T-cell (primary cell): ENCODE results near the gene GNG4. TPM values are rescaled to one million over a fixed set of nuclear protein-coding genes. Genes with fewer than 3 reads are reported as not detected.

Source experiments
- ATAC-seq, 4 experiments: fragments of 200-7000 bp in 3 of 4; fragments of 150-1000 bp in 1 of 4; cut with Tn5 transposase; replicated peaks in 1 of 4; 1 replicate in 3 of 4; 2 replicates in 1 of 4; pipeline ENCODE4 v1.10.0; 2021; ENCODE audit warnings: moderate library complexity in 3 of 4, mild to moderate bottlenecking in 2 of 4, moderate number of reproducible peaks in 1 of 4
- CTCF ChIA-PET, 2 donors: fragments of 300-600 bp; sonication (Branson Sonifier 250); formaldehyde crosslinking; loops; one replicate each; lab custom pipeline; 2022; ENCODE audit warnings: antibody characterized with exemption in 2 of 2; lab: Charles Lee
- POLR2A ChIA-PET, 2 donors: fragments of 300-600 bp; sonication (Branson Sonifier 250); formaldehyde crosslinking; loops; one replicate each; lab custom pipeline; 2022; ENCODE audit warnings: antibody characterized with exemption in 2 of 2; lab: Charles Lee
- DNase-seq, 35 experiments: peaks; one replicate each; pipeline versions ENCODE4 v3.0.0 to v3.0.0-alpha.2; 2013 to 2023
- H3K27ac ChIP-seq: one replicate; pipeline ENCODE4 v1.5.1; 2013; ENCODE audit warnings: low read length
- H3K27me3 ChIP-seq, 2 experiments: replicated peaks in 1 of 2; 1 replicate in 1 of 2; 2 replicates in 1 of 2; pipeline versions ENCODE4 v1.6.1 to v1.7.0; 2013; ENCODE audit warnings: low read length in 1 of 2, mixed read lengths in 1 of 2; ENCODE audit not compliant: control insufficient read depth in 2 of 2, insufficient read depth in 2 of 2; ENCODE audit errors: extremely low read depth in 1 of 2
- H3K36me3 ChIP-seq, 2 donors: 1 replicate in 1 of 2; 2 replicates in 1 of 2; pipeline versions ENCODE4 v1.6.1 to v1.7.0; 2013; ENCODE audit warnings: low read length in 1 of 2; ENCODE audit not compliant: control insufficient read depth in 2 of 2, insufficient read depth in 1 of 2; ENCODE audit errors: extremely low read depth in 1 of 2
- H3K4me1 ChIP-seq, 2 experiments: 1 replicate in 1 of 2; 2 replicates in 1 of 2; pipeline versions ENCODE4 v1.6.1 to v1.7.0; 2013; ENCODE audit warnings: low read length in 2 of 2, mixed read lengths in 1 of 2; ENCODE audit not compliant: insufficient read depth in 2 of 2, control insufficient read depth in 1 of 2; ENCODE audit errors: extremely low read depth in 1 of 2
- H3K4me3 ChIP-seq, 2 donors: 1 replicate in 1 of 2; 2 replicates in 1 of 2; pipeline versions ENCODE4 v1.5.1 to v1.7.0; 2013; ENCODE audit warnings: mild to moderate bottlenecking in 2 of 2, low read length in 1 of 2, moderate library complexity in 1 of 2; ENCODE audit not compliant: control insufficient read depth in 1 of 2; ENCODE audit errors: extremely low read depth in 1 of 2
- H3K9me3 ChIP-seq: 2 replicates; pipeline ENCODE4 v1.7.0; 2013
- H3K27ac Mint-ChIP-seq, 2 donors: one replicate each; pipeline ENCODE4 v1.8.0; 2020 to 2021; ENCODE audit warnings: mild to moderate bottlenecking in 2 of 2, mixed read lengths in 2 of 2
- H3K27me3 Mint-ChIP-seq, 2 donors: one replicate each; pipeline ENCODE4 v1.8.0; 2021 to 2022; ENCODE audit warnings: mixed read lengths in 2 of 2
- H3K36me3 Mint-ChIP-seq: one replicate; pipeline ENCODE4 v1.8.0; 2021; ENCODE audit warnings: mixed read lengths
- H3K4me1 Mint-ChIP-seq, 3 donors: one replicate each; pipeline ENCODE4 v1.8.0; 2020 to 2022; ENCODE audit warnings: mixed read lengths in 3 of 3, mild to moderate bottlenecking in 1 of 3
- H3K4me3 Mint-ChIP-seq, 3 donors: one replicate each; pipeline ENCODE4 v1.8.0; 2020 to 2022; ENCODE audit warnings: mild to moderate bottlenecking in 3 of 3, mixed read lengths in 3 of 3, moderate library complexity in 3 of 3
- H3K9me3 Mint-ChIP-seq, 3 donors: one replicate each; pipeline ENCODE4 v1.8.0; 2020 to 2022; ENCODE audit warnings: mixed read lengths in 3 of 3
- whole genome bisulfite sequencing: methylation state at CpG from one replicate; pipeline ENCODE4 v1.1.5; 2013; ENCODE audit warnings: missing lambda C conversion rate; ENCODE audit not compliant: insufficient coverage; 5-methylcytosine and 5-hydroxymethylcytosine counted together
- total RNA-seq, 35 experiments: library from RNA in 6 of 35; stranded (reverse) in 6 of 35; fragments of 120-200 nt in 1 of 35; gene quantifications; one replicate each; pipeline versions ENCODE4 v1.2.1 to v1.2.4 and lab custom pipeline; 2013 to 2026

The GNG4 gene
- total RNA-seq, 5 donors from 2014 or later (not counting 1 experiment from before 2014, with no cell fraction given): 0.07 to 0.29 (median 0.17) TPM; not detected in 1

DNA sequence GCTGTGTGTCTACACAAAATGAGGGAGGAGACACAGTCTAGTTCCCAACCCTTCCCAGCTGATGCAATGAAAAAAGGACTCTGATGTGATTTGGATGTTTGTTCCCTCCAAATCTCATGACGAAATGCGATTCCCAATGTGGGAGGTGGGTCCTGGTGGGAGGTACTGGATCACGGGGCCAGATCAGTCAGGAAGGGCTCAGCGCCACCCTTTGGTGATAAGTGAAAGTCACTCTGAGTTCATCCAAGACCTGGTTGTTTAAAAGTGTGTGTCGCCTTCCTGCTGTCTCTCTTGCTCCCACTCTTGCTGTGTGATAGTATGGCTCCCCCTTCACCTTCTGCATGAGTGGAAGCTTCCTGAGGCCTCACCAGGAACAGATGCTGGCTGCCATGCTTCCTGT lies 63.2 kb downstream of the GNG4 start:
- ChIA-PET POLR2A (no interaction called here), CTCF (no interaction called here)
- H3K27ac ChIP-seq: no peak overlapping the region
- H3K9me3 Mint-ChIP-seq: peaks cover 0 to 11% (median 10%) of the 10 kb centered on the region in 3 donors
- ATAC-seq: no peak
- no peak overlapping the region for H3K27ac Mint-ChIP-seq
- H3K4me3 ChIP-seq: no peak overlapping the region
- peaks cover 8% of the 10 kb centered on the region for H3K36me3 Mint-ChIP-seq
- DNase-seq: no peak
- no peaks in the 10 kb centered on the region for H3K36me3 ChIP-seq
- H3K4me1 Mint-ChIP-seq: no peaks in the 10 kb centered on the region
- H3K4me1 ChIP-seq: no peaks in the 10 kb centered on the region
- WGBS: 100% methylated on average over 2 of the region's 5 CpGs
- H3K27me3 Mint-ChIP-seq: peaks cover 6 to 23% of the 10 kb centered on the region in 2 donors
- H3K4me3 Mint-ChIP-seq: no peak overlapping the region
- peaks cover 0 to 33% of the 10 kb centered on the region in 2 experiments for H3K27me3 ChIP-seq
- no peaks in the 10 kb centered on the region for H3K9me3 ChIP-seq

DNA sequence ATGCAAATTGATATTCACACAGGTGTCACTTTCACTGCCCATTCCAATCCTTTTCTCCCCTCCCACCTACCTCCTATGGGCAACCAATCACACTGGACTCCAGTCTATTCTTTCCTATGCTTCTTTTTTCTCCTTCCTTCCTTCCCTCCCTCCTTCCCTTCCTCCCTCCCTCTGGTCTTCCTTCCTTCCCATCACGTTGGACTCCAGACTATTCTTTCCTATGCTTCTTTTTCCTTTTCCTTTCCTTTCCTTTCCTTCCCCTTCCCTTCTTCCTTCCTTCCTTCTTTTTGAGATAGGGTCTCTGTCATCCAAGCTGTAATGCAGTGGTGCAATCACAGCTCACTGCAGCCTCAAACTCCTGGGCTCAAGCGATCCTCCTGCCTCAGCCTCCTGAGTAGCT lies 64.6 kb downstream of the GNG4 start:
- DNase-seq (no peak), ATAC-seq (no peak)
- WGBS: 50% methylated on average over 2 of the region's 2 CpGs
- Mint-ChIP-seq H3K27me3 (peaks cover 5 to 20% of the 10 kb centered on the region in 2 donors), H3K27ac (no peak overlapping the region), H3K4me3 (no peak overlapping the region), H3K9me3 (peaks cover 0 to 11% (median 11%) of the 10 kb centered on the region in 3 donors), H3K4me1 (no peaks in the 10 kb centered on the region), H3K36me3 (peaks cover 8% of the 10 kb centered on the region)
- Histone ChIP-seq H3K27me3 (peaks cover 0 to 24% of the 10 kb centered on the region in 2 experiments), H3K4me1 (no peaks in the 10 kb centered on the region), H3K27ac (no peak overlapping the region), H3K36me3 (no peaks in the 10 kb centered on the region), H3K9me3 (no peaks in the 10 kb centered on the region), H3K4me3 (no peak overlapping the region)
- ChIA-PET CTCF (no interaction called here), POLR2A (no interaction called here)

DNA sequence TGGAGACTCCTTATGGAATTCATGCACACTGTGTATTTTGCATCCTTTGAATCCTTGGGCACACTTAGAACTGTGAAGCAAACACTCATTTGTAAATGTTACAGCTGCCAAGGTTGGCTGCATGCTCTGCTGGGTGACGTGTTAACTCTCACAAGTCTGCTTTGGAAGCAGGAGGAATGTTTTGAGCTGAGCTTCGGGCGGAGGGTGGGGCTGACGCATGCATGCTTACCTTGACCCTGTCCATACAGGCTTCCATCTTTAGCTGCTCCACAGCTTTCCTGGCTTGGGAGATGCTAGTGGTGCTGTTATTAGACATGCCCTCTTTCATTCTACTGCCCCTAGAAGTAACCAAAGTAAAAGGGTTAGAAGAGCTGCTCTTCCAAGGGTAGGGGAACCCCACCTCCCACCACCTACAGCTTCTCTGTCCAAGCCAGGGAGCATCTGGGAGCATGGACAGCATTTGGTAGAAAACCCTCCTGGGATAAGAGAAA lies 66.0 kb downstream of the GNG4 start:
- no peak overlapping the region for H3K4me3 ChIP-seq
- no peak overlapping the region for H3K27ac Mint-ChIP-seq
- DNase-seq: no peak
- ChIA-PET POLR2A (no interaction called here), CTCF (no interaction called here)
- H3K4me3 Mint-ChIP-seq: no peak overlapping the region
- H3K36me3 ChIP-seq: no peaks in the 10 kb centered on the region
- H3K4me1 ChIP-seq: no peaks in the 10 kb centered on the region
- no peak for ATAC-seq
- peaks cover 0 to 4% (median 3%) of the 10 kb centered on the region in 3 donors for H3K9me3 Mint-ChIP-seq
- peaks cover 2% of the 10 kb centered on the region for H3K36me3 Mint-ChIP-seq
- no peaks in the 10 kb centered on the region for H3K4me1 Mint-ChIP-seq
- peaks cover 5 to 20% of the 10 kb centered on the region in 2 donors for H3K27me3 Mint-ChIP-seq
- no peak overlapping the region for H3K27ac ChIP-seq
- H3K9me3 ChIP-seq: no peaks in the 10 kb centered on the region
- 57% methylated on average over 1 of the region's 4 CpGs for WGBS
- H3K27me3 ChIP-seq: peaks cover 0 to 21% of the 10 kb centered on the region in 2 experiments

DNA sequence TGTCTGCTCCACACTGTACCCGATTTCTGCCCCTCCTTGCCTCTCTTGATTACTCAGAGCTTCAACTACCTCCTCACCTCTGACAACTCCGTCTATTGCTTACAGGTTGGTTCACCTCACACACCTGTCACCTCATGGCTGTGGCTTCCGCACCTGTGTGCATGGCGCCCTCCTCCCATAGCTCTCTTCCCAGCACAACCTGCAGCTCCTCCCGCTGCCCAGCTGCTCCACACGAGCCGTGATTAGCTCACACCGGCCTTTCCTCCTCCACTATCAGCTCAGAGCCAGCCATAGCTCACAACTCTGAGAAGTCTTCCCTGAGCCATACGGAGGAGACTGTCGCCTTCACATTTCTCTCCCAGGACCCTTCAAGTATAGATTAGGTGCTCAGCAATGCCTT lies 67.5 kb downstream of the GNG4 start:
- H3K4me3 ChIP-seq: no peak overlapping the region
- CTCF ChIA-PET: no interaction called here
- DNase-seq (no peak), ATAC-seq (no peak)
- peaks cover 0 to 21% of the 10 kb centered on the region in 2 experiments for H3K27me3 ChIP-seq
- no peaks in the 10 kb centered on the region for H3K4me1 ChIP-seq
- H3K27ac ChIP-seq: no peak overlapping the region
- H3K4me1 Mint-ChIP-seq: no peaks in the 10 kb centered on the region
- POLR2A ChIA-PET: no interaction called here
- WGBS: 90% methylated on average over 10 of the region's 10 CpGs
- no peaks in the 10 kb centered on the region for H3K36me3 Mint-ChIP-seq
- no peak overlapping the region for H3K4me3 Mint-ChIP-seq
- H3K9me3 Mint-ChIP-seq: peaks cover 0 to 3% (median 0%) of the 10 kb centered on the region in 3 donors
- H3K9me3 ChIP-seq: no peaks in the 10 kb centered on the region
- H3K27ac Mint-ChIP-seq: no peak overlapping the region
- peaks cover 8 to 20% of the 10 kb centered on the region in 2 donors for H3K27me3 Mint-ChIP-seq
- H3K36me3 ChIP-seq: no peaks in the 10 kb centered on the region

DNA sequence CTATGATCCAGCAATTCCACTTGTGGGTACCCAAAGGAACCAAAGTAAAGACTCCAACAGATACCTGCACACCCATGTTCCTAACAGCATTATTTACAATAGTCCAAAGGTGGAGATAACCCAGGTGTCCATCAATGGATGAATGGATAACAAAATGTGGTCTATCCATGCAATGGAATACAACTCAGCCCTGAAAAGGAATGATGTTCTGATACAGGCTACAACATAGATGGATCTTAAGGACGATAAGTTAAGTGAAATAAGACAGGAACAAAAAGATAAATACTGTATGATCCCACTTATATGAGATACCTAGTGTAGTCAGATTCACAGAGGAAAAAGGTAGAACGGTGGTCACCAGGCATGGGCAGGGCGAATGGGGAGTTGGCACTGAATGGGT lies 69.7 kb downstream of the GNG4 start:
- no peaks in the 10 kb centered on the region for H3K4me1 Mint-ChIP-seq
- no peaks in the 10 kb centered on the region for H3K4me1 ChIP-seq
- peaks cover 0 to 13% of the 10 kb centered on the region in 2 experiments for H3K27me3 ChIP-seq
- no peak for DNase-seq
- WGBS: 100% methylated on average over 2 of the region's 3 CpGs
- H3K27me3 Mint-ChIP-seq: peaks cover 4 to 12% of the 10 kb centered on the region in 2 donors
- CTCF ChIA-PET: no interaction called here
- no peak for ATAC-seq
- POLR2A ChIA-PET: no interaction called here
- no peak overlapping the region for H3K27ac ChIP-seq
- H3K4me3 Mint-ChIP-seq: no peak overlapping the region
- H3K9me3 ChIP-seq: no peaks in the 10 kb centered on the region
- no peak overlapping the region for H3K4me3 ChIP-seq
- H3K36me3 ChIP-seq: no peaks in the 10 kb centered on the region
- H3K36me3 Mint-ChIP-seq: no peaks in the 10 kb centered on the region
- H3K27ac Mint-ChIP-seq: no peak overlapping the region
- peaks cover 0 to 3% (median 0%) of the 10 kb centered on the region in 3 donors for H3K9me3 Mint-ChIP-seq

DNA sequence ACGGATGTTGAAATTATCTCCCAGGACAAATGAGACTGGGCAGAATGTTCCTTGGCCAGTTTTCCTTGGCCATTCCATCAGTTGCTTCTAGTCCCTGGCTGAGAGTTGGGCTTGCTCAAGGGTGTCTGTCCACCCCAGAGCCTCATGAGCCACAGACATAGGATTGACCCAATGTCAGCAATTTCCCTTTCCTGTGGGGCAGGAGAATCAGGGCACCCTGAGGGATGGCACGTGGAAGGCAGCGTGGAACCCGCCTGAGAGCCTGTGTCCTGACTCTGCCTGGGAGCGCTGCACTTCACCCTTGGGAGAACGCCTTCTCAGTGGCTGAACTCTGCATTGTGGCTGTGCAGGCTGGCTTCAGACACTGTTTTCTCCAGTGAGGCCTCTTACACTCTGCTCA lies 74.0 kb downstream of the GNG4 start:
- Histone ChIP-seq H3K36me3 (no peaks in the 10 kb centered on the region), H3K27ac (no peak overlapping the region), H3K4me1 (no peaks in the 10 kb centered on the region), H3K9me3 (no peaks in the 10 kb centered on the region), H3K4me3 (no peak overlapping the region), H3K27me3 (no peaks in the 10 kb centered on the region)
- Mint-ChIP-seq H3K27me3 (peaks cover 3% of the 10 kb centered on the region in 2 donors), H3K9me3 (peaks cover 0 to 3% (median 0%) of the 10 kb centered on the region in 3 donors), H3K27ac (no peak overlapping the region), H3K4me3 (no peak overlapping the region), H3K36me3 (no peaks in the 10 kb centered on the region), H3K4me1 (no peaks in the 10 kb centered on the region)
- no peak for DNase-seq
- WGBS: 91% methylated on average over 6 of the region's 6 CpGs
- CTCF ChIA-PET: no interaction called here
- no peak for ATAC-seq
- POLR2A ChIA-PET: interaction anchor here in 1 of 2 donors (0.7 kb wide), 1 partner anchor 75 kb away, joined by 9 read pairs; no protein-coding TSS in a partner anchor
